AG04450 (cell line): ENCODE results near the gene ZBTB39. TPM values are rescaled to one million over a fixed set of nuclear protein-coding genes. Genes with fewer than 3 reads are reported as not detected.

ENCODE experiments used
- CTCF ChIA-PET: fragments of 300-600, 350-600 bp; formaldehyde crosslinking; extraction: SDS; loops from one replicate; lab custom pipeline; 2022; ENCODE audit warnings: antibody characterized with exemption, inconsistent platforms; lab: Charles Lee
- POLR2A ChIA-PET: fragments of 350-600 bp; formaldehyde crosslinking; extraction: SDS; loops from one replicate; lab custom pipeline; 2021; ENCODE audit warnings: antibody characterized with exemption, inconsistent platforms; lab: Yijun Ruan, JAX
- DNase-seq: peaks from one replicate; pipeline ENCODE4 v3.0.0-alpha.2; 2011; ENCODE audit warnings: low read depth, low spot score
- H3K27ac ChIP-seq: one replicate; pipeline ENCODE4 v1.5.1; 2012; ENCODE audit warnings: low read depth, low read length, control low read depth
- H3K27me3 ChIP-seq: one replicate; pipeline ENCODE4 v1.6.0; 2012; ENCODE audit warnings: low read length; ENCODE audit not compliant: control insufficient read depth, insufficient read depth
- H3K4me3 ChIP-seq: 2 replicates; pipeline ENCODE4 v1.5.1; 2011; ENCODE audit warnings: mild to moderate bottlenecking, low read depth, low read length, control low read depth
- H3K9me3 ChIP-seq: 2 replicates; pipeline ENCODE4 v1.5.1; 2012; ENCODE audit warnings: low read length; ENCODE audit not compliant: control insufficient read depth, insufficient read depth
- polyA plus RNA-seq: library from polyadenylated mRNA; depleted of rRNA; stranded (reverse); fragments of >200 nt; gene quantifications from 2 replicates; pipeline ENCODE4 v1.2.3, GENCODE V29; 2011
- TF ChIP-seq, protein P1 (sequence below): IDR thresholded peaks from 2 replicates; pipeline ENCODE4 v1.5.1; 2011; ENCODE audit warnings: low read depth, low read length, control low read depth, inconsistent platforms

The ZBTB39 gene
- polyA plus RNA-seq, 1 experiment: 6.4 TPM

DNA sequence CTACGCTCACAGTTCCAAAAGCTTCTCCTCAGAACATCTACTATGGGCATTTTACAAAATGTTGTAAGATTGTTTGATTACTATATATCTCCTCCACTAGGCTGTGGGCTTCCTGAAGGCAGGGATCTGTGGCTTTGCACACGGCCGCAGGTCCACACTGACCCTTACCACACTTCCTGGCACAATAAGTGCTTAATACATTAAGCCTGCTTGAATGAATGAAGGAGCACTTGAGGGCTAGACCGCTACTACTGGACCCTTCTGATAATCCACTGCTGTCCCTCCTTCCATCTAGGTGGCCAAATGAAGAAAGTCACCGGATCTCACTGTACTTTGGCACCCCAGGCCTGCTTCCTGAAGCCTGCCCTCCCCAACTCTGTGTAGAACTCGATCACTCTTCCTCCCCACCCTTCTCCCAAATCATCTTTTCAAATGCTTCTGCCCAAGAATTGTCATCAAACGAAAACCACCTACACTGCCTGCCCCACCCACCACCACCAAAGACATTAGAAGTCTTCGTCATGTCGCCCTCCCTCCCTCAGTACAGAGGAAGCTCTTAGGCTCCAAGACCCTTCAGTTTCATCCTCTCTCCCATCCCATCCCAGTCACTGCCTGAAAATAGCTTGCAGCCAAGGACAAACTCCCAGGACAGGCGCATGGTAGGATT is 596 bp upstream of the ZBTB39 start:
- Histone ChIP-seq H3K27me3 (no peaks in the 10 kb centered on the region), H3K27ac (no peak overlapping the region), H3K9me3 (no peaks in the 10 kb centered on the region; the same call in 1 of the 2 replicates), H3K4me3 (peak overlapping the region; percentile 48)
- ChIA-PET CTCF (interaction anchor here (0.5 to 15.4 kb wide), 15 partner anchors 8 to 371 kb away, joined by 3 to 273 read pairs (median 4); partner anchors contain the start of genes MYO1A and TAC3), POLR2A (no interaction called here)
- no peak for DNase-seq
- TF ChIP-seq, protein P1, sequence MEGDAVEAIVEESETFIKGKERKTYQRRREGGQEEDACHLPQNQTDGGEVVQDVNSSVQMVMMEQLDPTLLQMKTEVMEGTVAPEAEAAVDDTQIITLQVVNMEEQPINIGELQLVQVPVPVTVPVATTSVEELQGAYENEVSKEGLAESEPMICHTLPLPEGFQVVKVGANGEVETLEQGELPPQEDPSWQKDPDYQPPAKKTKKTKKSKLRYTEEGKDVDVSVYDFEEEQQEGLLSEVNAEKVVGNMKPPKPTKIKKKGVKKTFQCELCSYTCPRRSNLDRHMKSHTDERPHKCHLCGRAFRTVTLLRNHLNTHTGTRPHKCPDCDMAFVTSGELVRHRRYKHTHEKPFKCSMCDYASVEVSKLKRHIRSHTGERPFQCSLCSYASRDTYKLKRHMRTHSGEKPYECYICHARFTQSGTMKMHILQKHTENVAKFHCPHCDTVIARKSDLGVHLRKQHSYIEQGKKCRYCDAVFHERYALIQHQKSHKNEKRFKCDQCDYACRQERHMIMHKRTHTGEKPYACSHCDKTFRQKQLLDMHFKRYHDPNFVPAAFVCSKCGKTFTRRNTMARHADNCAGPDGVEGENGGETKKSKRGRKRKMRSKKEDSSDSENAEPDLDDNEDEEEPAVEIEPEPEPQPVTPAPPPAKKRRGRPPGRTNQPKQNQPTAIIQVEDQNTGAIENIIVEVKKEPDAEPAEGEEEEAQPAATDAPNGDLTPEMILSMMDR: no peak

DNA sequence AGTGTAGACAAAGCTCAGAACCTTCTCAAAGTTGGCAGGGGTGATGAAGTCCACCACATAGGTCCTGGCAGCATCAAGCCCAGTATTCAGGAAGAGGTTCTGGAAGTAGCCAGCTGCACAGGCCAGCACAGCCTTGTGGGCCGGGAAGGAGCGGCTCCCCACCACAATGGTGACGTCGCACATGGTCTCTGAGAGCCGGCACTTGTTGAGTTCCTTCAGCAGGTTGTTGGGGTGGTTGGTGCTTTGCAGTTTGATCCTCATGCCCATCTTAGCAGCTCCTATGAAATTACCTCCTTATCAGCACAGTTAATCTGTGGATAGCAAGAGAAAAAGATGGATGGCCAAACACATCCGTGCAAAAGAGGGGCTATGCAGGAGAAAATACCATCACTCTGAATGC is 1.7 kb downstream of the ZBTB39 start:
- Histone ChIP-seq H3K27ac (no peak overlapping the region), H3K27me3 (no peaks in the 10 kb centered on the region), H3K9me3 (no peaks in the 10 kb centered on the region; the same call in 1 of the 2 replicates), H3K4me3 (0 out of 2 replicates have a peak overlapping the region, but pooled peaks have one; percentile 10)
- ChIA-PET POLR2A (no interaction called here), CTCF (interaction anchor here (0.9 to 15.4 kb wide), 8 partner anchors 16 to 368 kb away, joined by 3 to 273 read pairs (median 8); partner anchors contain the start of gene STAT6)
- DNase-seq: no peak
- TF ChIP-seq, protein P1: no peak

DNA sequence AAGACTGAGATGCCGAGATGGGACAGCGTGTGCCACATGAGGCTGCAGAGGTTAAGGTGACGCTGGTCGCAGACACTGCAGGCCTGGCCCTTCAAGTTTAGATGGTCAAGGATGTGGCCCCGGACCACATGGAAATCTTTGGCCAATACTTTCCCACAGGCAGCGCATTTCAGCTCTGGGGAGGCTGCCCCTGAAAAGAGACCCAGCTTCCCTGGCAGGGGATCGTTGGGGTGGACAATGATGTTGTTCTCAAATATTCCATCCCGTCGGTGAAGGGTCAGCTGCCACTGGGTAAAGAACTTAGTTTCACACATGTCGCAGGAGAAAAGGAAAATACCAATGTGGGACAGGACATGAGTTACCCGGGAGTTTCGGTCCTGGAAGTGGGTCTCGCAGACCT is 3.0 kb downstream of the ZBTB39 start:
- ChIA-PET POLR2A (no interaction called here), CTCF (interaction anchor here (3.4 to 15.4 kb wide), 3 partner anchors 56 to 247 kb away, joined by 27 to 273 read pairs (median 83); partner anchors contain the start of gene HSD17B6)
- TF ChIP-seq, protein P1: no peak
- no peak for DNase-seq
- Histone ChIP-seq H3K27ac (no peak overlapping the region), H3K4me3 (no peak overlapping the region), H3K27me3 (no peaks in the 10 kb centered on the region), H3K9me3 (no peaks in the 10 kb centered on the region; the same call in 1 of the 2 replicates)

DNA sequence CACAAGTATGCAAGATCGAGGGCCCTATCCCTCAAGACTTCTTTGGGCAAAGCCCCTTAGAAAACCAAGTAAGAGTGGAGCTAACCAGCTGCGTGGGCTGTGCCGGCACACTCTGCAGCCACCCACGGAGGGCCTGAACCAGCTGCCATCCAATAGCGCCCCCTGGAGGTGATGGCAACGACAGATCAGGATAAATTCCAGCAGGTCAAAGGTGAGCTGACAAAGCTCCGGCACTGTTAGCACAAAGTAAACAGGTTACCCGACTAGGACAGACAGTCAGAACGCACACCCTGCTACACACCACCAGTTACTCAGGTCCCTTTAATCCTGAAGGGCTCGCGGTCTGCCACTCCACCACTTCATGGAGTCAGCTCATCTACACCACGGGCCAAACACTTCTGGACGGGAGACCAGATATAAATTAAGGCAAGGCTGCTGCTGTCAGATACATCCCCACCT is 4.9 kb downstream of the ZBTB39 start:
- no peaks in the 10 kb centered on the region for H3K27me3 ChIP-seq
- H3K27ac ChIP-seq: no peak overlapping the region
- TF ChIP-seq, protein P1: peak; percentile 70
- CTCF ChIA-PET: interaction anchor here (0.6 to 15.4 kb wide), 21 partner anchors 9 to 373 kb away, joined by 3 to 273 read pairs (median 5); partner anchors contain the start of genes HSD17B6, NACA and NEMP1
- H3K4me3 ChIP-seq: no peak overlapping the region
- DNase-seq: no peak
- POLR2A ChIA-PET: interaction anchor here (1.0 kb wide), 1 partner anchor 276 kb away, joined by 3 read pairs; no protein-coding TSS in a partner anchor
- no peaks in the 10 kb centered on the region; the same call in 1 of the 2 replicates for H3K9me3 ChIP-seq

DNA sequence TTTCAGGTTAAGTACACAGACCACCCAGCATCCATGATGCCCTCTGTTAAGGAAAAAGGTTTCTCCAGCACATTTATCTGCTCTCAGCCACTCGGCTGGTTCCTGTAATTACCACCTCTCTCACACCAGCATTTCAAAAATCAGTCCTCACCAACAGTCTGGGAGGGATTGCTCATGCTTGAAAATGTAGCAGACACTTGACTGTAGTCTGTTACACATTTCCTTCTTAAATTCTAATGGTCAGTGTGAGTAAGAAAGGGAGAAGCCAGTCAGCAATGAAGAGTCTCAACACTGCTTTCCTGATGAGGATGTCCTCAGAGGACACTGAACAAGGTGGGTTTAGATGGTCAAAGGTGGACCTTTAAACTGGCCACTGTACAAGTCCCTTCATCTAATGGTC is 6.0 kb downstream of the ZBTB39 start:
- H3K27me3 ChIP-seq: no peaks in the 10 kb centered on the region
- no peak for DNase-seq
- ChIA-PET CTCF (interaction anchor here (1.0 to 15.4 kb wide), 6 partner anchors 12 to 274 kb away, joined by 5 to 273 read pairs (median 16); partner anchors contain the start of genes HSD17B6 and NACA), POLR2A (no interaction called here)
- TF ChIP-seq, protein P1: no peak
- H3K27ac ChIP-seq: no peak overlapping the region
- no peaks in the 10 kb centered on the region for H3K9me3 ChIP-seq
- no peak overlapping the region for H3K4me3 ChIP-seq
